ENCODE results near the gene ESYT1. TPM values are rescaled to one million over a fixed set of nuclear protein-coding genes. Genes with fewer than 3 reads are reported as not detected.

ESYT1 gene
- total RNA-seq, 4 donors from 2014 or later: 36.3 to 62.7 (median 53.2) TPM

- Histone ChIP-seq H3K36me3 (peaks cover 0 to 12% (median 0%) of the 10 kb centered on the region in 3 donors), H3K4me1 (peaks cover 4 to 35% (median 17%) of the 10 kb centered on the region in 4 donors), H3K4me3 (no peak overlapping the region), H3K27ac (peak overlapping the region; percentile 52 to 96 (median 80)), H3K9me3 (no peaks in the 10 kb centered on the region), H3K27me3 (no peaks in the 10 kb centered on the region)
- DNase-seq: no peak
- TF ChIP-seq, protein P1, sequence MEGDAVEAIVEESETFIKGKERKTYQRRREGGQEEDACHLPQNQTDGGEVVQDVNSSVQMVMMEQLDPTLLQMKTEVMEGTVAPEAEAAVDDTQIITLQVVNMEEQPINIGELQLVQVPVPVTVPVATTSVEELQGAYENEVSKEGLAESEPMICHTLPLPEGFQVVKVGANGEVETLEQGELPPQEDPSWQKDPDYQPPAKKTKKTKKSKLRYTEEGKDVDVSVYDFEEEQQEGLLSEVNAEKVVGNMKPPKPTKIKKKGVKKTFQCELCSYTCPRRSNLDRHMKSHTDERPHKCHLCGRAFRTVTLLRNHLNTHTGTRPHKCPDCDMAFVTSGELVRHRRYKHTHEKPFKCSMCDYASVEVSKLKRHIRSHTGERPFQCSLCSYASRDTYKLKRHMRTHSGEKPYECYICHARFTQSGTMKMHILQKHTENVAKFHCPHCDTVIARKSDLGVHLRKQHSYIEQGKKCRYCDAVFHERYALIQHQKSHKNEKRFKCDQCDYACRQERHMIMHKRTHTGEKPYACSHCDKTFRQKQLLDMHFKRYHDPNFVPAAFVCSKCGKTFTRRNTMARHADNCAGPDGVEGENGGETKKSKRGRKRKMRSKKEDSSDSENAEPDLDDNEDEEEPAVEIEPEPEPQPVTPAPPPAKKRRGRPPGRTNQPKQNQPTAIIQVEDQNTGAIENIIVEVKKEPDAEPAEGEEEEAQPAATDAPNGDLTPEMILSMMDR (IDR thresholded peaks at IDR 0.05): no peak
- TF ChIP-seq POLR2A (IDR thresholded peaks at IDR 0.05): no peak
Measured at GRCh38 chr12:56126732-56127239, 1.3 kb upstream of the ESYT1 start.

DNA sequence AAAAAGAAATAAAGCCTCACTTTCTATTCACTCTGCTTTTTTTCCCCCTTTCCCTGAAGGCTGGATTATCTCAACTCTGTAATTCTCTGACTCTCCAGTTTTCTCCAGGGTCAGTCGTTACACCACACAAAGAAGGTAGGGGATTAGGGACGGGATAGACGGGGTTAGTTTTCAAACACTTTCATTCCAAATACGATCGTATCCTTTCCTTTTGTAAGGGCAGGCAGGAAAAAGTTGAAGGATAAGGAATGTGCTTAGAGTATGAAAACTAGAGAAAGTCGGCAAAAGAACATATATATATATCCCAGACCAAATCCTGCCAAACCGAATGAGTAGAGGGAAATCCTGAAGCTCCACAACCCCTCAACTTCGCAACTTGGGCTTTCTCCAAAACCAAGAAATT, 581 bp upstream of the ESYT1 start:
- Histone ChIP-seq H3K27ac (peak overlapping the region; percentile 52 to 96 (median 80)), H3K9me3 (no peaks in the 10 kb centered on the region), H3K36me3 (peaks cover 0 to 15% (median 0%) of the 10 kb centered on the region in 3 donors), H3K27me3 (no peaks in the 10 kb centered on the region), H3K4me3 (peak overlapping the region in 3 of 4 donors; percentile 82 to 93 (median 88)), H3K4me1 (peaks cover 4 to 35% (median 17%) of the 10 kb centered on the region in 4 donors)
- no peak for DNase-seq
- no peak for TF ChIP-seq POLR2A (IDR thresholded peaks at IDR 0.05)
- TF ChIP-seq, protein P1 (IDR thresholded peaks at IDR 0.05): peak in 1 of 6 experiments; percentile 9

GRCh38 chr12:56128670-56129205, 671 bp downstream of the ESYT1 start:
- Histone ChIP-seq H3K4me1 (peaks cover 4 to 35% (median 17%) of the 10 kb centered on the region in 4 donors), H3K4me3 (peak overlapping the region; percentile 79 to 93 (median 85)), H3K27ac (peak overlapping the region; percentile 89 to 96 (median 91)), H3K27me3 (no peaks in the 10 kb centered on the region), H3K36me3 (peaks cover 0 to 28% (median 0%) of the 10 kb centered on the region in 3 donors), H3K9me3 (no peaks in the 10 kb centered on the region)
- DNase-seq: peak; percentile 32 to 59 (median 58)
- TF ChIP-seq POLR2A (IDR thresholded peaks at IDR 0.05): no peak
- TF ChIP-seq, protein P1 (IDR thresholded peaks at IDR 0.05): no peak

DNA sequence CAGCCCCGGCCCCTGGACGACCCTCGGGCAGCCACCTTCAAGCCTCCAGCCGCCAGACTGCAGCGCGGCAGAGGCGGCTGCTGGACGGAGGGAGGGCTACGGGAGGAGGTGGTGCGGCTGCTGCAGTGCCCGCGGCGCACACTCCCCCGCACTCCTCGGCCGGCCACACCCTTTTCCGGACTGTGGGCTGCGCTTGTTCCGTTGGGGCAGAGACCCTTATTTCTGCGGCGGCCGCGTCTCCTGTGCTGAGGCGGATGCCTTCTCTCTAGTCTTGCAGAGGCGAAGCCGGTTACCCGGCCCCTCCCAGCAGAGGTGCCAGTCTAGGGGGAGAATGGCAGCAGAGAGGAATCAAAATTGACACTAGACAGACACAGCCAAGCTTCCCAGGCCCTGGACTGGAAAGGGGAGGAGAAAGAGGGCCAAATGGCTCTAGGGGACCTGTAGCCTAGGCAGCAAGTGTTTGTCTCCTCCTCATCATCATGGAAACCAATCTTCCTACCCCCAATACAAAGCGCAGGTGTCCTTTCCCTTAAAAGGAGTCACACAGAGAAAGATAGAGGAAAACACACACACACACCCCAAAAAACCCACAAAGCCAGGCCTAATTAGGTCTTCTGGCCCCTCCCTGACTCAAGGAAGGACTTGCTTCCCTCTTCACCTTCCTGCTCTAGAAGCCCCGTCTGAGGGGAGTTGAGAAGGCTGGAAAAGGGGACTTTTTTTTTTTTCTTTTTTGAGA, 1.3 kb downstream of the ESYT1 start:
- Histone ChIP-seq H3K36me3 (peaks cover 0 to 34% (median 0%) of the 10 kb centered on the region in 3 donors), H3K4me3 (peak overlapping the region; percentile 79 to 93 (median 85)), H3K9me3 (no peaks in the 10 kb centered on the region), H3K27me3 (no peaks in the 10 kb centered on the region), H3K4me1 (peaks cover 4 to 35% (median 17%) of the 10 kb centered on the region in 4 donors), H3K27ac (peak overlapping the region; percentile 89 to 96 (median 91))
- DNase-seq: peak; percentile 72 to 94 (median 88)
- TF ChIP-seq, protein P1 (IDR thresholded peaks at IDR 0.05): no peak
- peak in 1 of 2 donors; percentile 38 for TF ChIP-seq POLR2A (IDR thresholded peaks at IDR 0.05)

- peak overlapping the region; percentile 18 to 96 (median 91) for H3K27ac ChIP-seq
- peaks cover 0 to 41% (median 0%) of the 10 kb centered on the region in 3 donors for H3K36me3 ChIP-seq
- H3K9me3 ChIP-seq: no peaks in the 10 kb centered on the region
- no peaks in the 10 kb centered on the region for H3K27me3 ChIP-seq
- TF ChIP-seq POLR2A (IDR thresholded peaks at IDR 0.05): no peak
- DNase-seq: no peak
- H3K4me3 ChIP-seq: peak overlapping the region in 3 of 4 donors; percentile 79 to 93 (median 82)
- H3K4me1 ChIP-seq: peaks cover 4 to 35% (median 17%) of the 10 kb centered on the region in 4 donors
Measured at GRCh38 chr12:56129942-56130495, 2.0 kb downstream of the ESYT1 start.

Data from Peyer's patch (tissue), 4 donors.